BLaER1 treated with 17β-estradiol and CSF1 and Interleukin-3, amounts not matched to agents 10 nM and 100 nM (cell line): ENCODE data around the gene PLXNA2.

ENCODE experiments used
- H3K27ac ChIP-seq, 11 experiments: shearing (Covaris generic); formaldehyde crosslinking; 2 replicates each; pipeline ENCODE4 v1.8.1; 2022
- H3K27me3 ChIP-seq, 11 experiments: shearing (Covaris generic); formaldehyde crosslinking; 2 replicates each; pipeline ENCODE4 v1.8.1; 2022
- H3K36me3 ChIP-seq, 11 experiments: shearing (Covaris generic); formaldehyde crosslinking; 2 replicates each; pipeline ENCODE4 v1.8.1; 2022
- H3K4me1 ChIP-seq, 10 experiments: shearing (Covaris generic); formaldehyde crosslinking; 2 replicates each; pipeline ENCODE4 v1.8.1; 2022
- H3K4me2 ChIP-seq, 11 experiments: shearing (Covaris generic); formaldehyde crosslinking; 2 replicates each; pipeline ENCODE4 v1.8.1; 2022
- H3K4me3 ChIP-seq, 10 experiments: shearing (Covaris generic); formaldehyde crosslinking; 2 replicates each; pipeline ENCODE4 v1.8.1; 2022
- H3K9ac ChIP-seq, 11 experiments: shearing (Covaris generic); formaldehyde crosslinking; 2 replicates each; pipeline ENCODE4 v1.8.1; 2022
- H3K9me3 ChIP-seq, 11 experiments: shearing (Covaris generic); formaldehyde crosslinking; replicated peaks in 1 of 11; 2 replicates each; pipeline ENCODE4 v1.8.1; 2022
- H4K20me1 ChIP-seq, 11 experiments: shearing (Covaris generic); formaldehyde crosslinking; 2 replicates each; pipeline ENCODE4 v1.8.1; 2022
- Cebpa-rat ChIP-seq, 11 experiments: shearing (Covaris generic); IDR thresholded peaks; 2 replicates each; pipeline ENCODE4 v1.8.1; 2022

Gene PLXNA2

GRCh38 chr1:207992677-207993236 is 251.4 kb downstream of the PLXNA2 start:
- H3K36me3 ChIP-seq: no peaks in the 10 kb centered on the region
- TF ChIP-seq Cebpa-rat (IDR thresholded peaks at IDR 0.05): no peak
- no peak overlapping the region for H3K9ac ChIP-seq
- no peaks in the 10 kb centered on the region; a peak in 1 of 20 replicates for H3K4me1 ChIP-seq
- H3K4me2 ChIP-seq: no peak overlapping the region
- peaks cover 0 to 13% (median 6%) of the 10 kb centered on the region in 11 experiments; a peak in 12 of 22 replicates for H3K9me3 ChIP-seq
- no peak overlapping the region for H3K4me3 ChIP-seq
- H4K20me1 ChIP-seq: no peaks in the 10 kb centered on the region
- no peak overlapping the region for H3K27ac ChIP-seq
- no peaks in the 10 kb centered on the region for H3K27me3 ChIP-seq

GRCh38 chr1:207991583-207992026 is 252.6 kb downstream of the PLXNA2 start:
- TF ChIP-seq Cebpa-rat (IDR thresholded peaks at IDR 0.05): no peak
- no peak overlapping the region for H3K4me3 ChIP-seq
- no peaks in the 10 kb centered on the region; a peak in 1 of 20 replicates for H3K4me1 ChIP-seq
- H3K4me2 ChIP-seq: no peak overlapping the region
- H3K27ac ChIP-seq: no peak overlapping the region
- no peak overlapping the region for H3K9ac ChIP-seq
- no peaks in the 10 kb centered on the region for H3K27me3 ChIP-seq
- no peaks in the 10 kb centered on the region for H4K20me1 ChIP-seq
- peaks cover 0 to 13% (median 6%) of the 10 kb centered on the region in 11 experiments; a peak in 12 of 22 replicates for H3K9me3 ChIP-seq
- no peaks in the 10 kb centered on the region for H3K36me3 ChIP-seq

GRCh38 chr1:207990876-207991582 is 253.2 kb downstream of the PLXNA2 start:
- H3K4me2 ChIP-seq: no peak overlapping the region
- no peaks in the 10 kb centered on the region for H3K27me3 ChIP-seq
- no peak overlapping the region for H3K4me3 ChIP-seq
- no peaks in the 10 kb centered on the region for H3K36me3 ChIP-seq
- H3K9ac ChIP-seq: no peak overlapping the region
- no peaks in the 10 kb centered on the region for H3K4me1 ChIP-seq
- H3K27ac ChIP-seq: no peak overlapping the region
- no peaks in the 10 kb centered on the region for H4K20me1 ChIP-seq
- peaks cover 0 to 13% (median 6%) of the 10 kb centered on the region in 11 experiments; a peak in 12 of 22 replicates for H3K9me3 ChIP-seq
- TF ChIP-seq Cebpa-rat (IDR thresholded peaks at IDR 0.05): no peak

- H3K9me3 ChIP-seq: peaks cover 0 to 13% (median 6%) of the 10 kb centered on the region in 11 experiments; a peak in 12 of 22 replicates
- no peak for TF ChIP-seq Cebpa-rat (IDR thresholded peaks at IDR 0.05)
- no peak overlapping the region for H3K4me2 ChIP-seq
- no peak overlapping the region for H3K9ac ChIP-seq
- H3K27ac ChIP-seq: no peak overlapping the region
- no peaks in the 10 kb centered on the region for H4K20me1 ChIP-seq
- no peaks in the 10 kb centered on the region for H3K36me3 ChIP-seq
- no peak overlapping the region for H3K4me3 ChIP-seq
- no peaks in the 10 kb centered on the region for H3K27me3 ChIP-seq
- no peaks in the 10 kb centered on the region for H3K4me1 ChIP-seq
Measured at GRCh38 chr1:207990455-207990854, 253.7 kb downstream of the PLXNA2 start.

GRCh38 chr1:207988326-207989165 is 255.6 kb downstream of the PLXNA2 start:
- Histone ChIP-seq H3K4me3 (no peak overlapping the region), H3K9me3 (peaks cover 0 to 13% (median 6%) of the 10 kb centered on the region in 11 experiments; a peak in 12 of 22 replicates), H4K20me1 (no peaks in the 10 kb centered on the region), H3K36me3 (no peaks in the 10 kb centered on the region), H3K9ac (no peak overlapping the region), H3K4me1 (no peaks in the 10 kb centered on the region), H3K27ac (no peak overlapping the region), H3K4me2 (no peak overlapping the region; a peak in 1 of 22 replicates), H3K27me3 (no peaks in the 10 kb centered on the region)
- no peak for TF ChIP-seq Cebpa-rat (IDR thresholded peaks at IDR 0.05)

DNA sequence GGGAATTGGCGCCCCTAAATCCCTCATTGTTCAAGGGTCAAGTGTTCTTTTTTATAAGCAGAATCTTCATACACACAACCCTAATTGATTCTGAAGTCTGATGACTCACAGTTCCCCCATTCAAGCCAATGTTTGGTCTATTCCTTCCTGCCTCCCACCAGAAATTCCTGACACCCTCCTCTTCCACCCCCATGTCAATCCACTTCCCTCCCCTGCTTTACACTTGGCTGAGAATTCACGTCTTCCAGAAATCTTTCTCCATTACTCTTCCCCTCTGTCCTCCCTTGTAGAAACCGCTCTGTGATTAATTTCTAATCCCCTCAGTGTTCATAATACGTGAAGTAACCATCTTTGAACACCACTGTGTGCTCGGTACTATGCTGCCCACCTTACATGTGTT is 257.0 kb downstream of the PLXNA2 start:
- H3K27ac ChIP-seq: no peak overlapping the region
- H3K4me3 ChIP-seq: no peak overlapping the region
- H3K9me3 ChIP-seq: peaks cover 0 to 10% (median 6%) of the 10 kb centered on the region in 11 experiments; a peak in 11 of 22 replicates
- no peaks in the 10 kb centered on the region for H3K36me3 ChIP-seq
- no peaks in the 10 kb centered on the region for H4K20me1 ChIP-seq
- no peak overlapping the region for H3K9ac ChIP-seq
- H3K4me2 ChIP-seq: no peak overlapping the region
- no peaks in the 10 kb centered on the region for H3K4me1 ChIP-seq
- H3K27me3 ChIP-seq: no peaks in the 10 kb centered on the region
- no peak for TF ChIP-seq Cebpa-rat (IDR thresholded peaks at IDR 0.05)

DNA sequence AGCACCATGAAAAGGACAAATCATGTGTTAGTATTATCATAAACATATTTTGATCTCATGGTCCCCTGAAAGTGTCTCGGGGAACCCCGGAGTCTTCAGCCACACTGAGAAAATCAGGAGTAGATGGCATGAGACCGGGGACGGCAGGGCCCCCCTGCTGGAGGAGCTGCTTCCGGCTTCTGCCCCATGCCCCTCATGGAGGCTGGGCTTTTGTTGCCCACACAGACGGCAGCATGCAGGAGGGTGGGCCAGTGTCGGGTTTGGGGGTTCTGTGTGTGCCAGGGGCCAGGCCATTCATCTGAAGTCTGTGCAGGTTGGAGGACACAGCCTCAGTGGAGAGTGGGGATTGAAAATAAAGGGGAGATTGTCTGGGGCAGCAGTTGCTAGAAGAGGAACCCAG is 258.2 kb downstream of the PLXNA2 start:
- no peak overlapping the region for H3K9ac ChIP-seq

DNA sequence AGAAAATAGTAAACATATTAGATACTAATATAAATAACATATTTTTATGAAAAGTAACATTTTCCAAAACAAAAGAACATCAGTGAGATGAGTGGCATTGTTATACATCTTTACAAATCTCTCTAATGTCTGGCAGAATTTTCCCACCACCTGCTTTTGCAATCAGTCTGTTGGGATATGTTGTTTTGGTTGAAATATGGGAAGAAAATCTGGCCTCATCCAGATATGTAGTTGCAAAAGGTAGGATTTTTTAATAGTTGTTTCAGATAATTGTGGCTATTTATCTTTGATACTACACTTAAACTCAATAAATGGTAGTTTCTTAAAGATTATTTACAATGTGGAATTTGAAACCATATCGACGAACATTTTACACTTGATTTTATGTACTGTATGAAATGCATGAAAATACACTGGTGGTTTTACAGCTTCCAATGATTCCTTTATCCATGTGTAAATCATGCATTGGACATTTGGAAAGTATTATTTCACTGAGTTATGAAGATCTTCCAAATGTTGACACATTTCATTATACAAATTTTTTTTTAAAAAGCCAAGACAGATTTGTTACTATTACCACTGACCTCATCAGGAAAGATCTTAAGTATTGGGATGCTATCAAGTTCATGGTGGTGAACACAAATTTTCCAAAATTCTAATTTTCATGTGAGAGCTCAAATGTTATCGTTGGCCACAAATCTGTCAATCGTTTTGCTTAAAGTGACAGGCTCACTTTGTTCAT is 259.2 kb downstream of the PLXNA2 start:
- Histone ChIP-seq H3K9ac (no peak overlapping the region), H3K27me3 (no peaks in the 10 kb centered on the region), H3K4me2 (no peak overlapping the region), H3K36me3 (no peaks in the 10 kb centered on the region), H3K4me1 (no peaks in the 10 kb centered on the region), H3K27ac (no peak overlapping the region), H3K4me3 (no peak overlapping the region), H3K9me3 (no peaks in the 10 kb centered on the region), H4K20me1 (no peaks in the 10 kb centered on the region)
- no peak for TF ChIP-seq Cebpa-rat (IDR thresholded peaks at IDR 0.05)

More for the DNA sequence above, 258.2 kb downstream of the PLXNA2 start:
- Histone ChIP-seq H3K4me1 (no peaks in the 10 kb centered on the region), H3K27me3 (no peaks in the 10 kb centered on the region), H3K36me3 (no peaks in the 10 kb centered on the region), H4K20me1 (no peaks in the 10 kb centered on the region), H3K9me3 (no peaks in the 10 kb centered on the region), H3K4me3 (no peak overlapping the region), H3K4me2 (no peak overlapping the region), H3K27ac (no peak overlapping the region)
- no peak for TF ChIP-seq Cebpa-rat (IDR thresholded peaks at IDR 0.05)
